HT-29 (cell line): Measurements from ENCODE around the gene GLS. TPM values are rescaled to one million over a fixed set of nuclear protein-coding genes. Genes with fewer than 3 reads are reported as not detected.
"Not testable (repeated sequence)": the region's sequence is repeated elsewhere in the genome, so short reads cannot be mapped to it uniquely, and the experiment has no call there.

Experiments used
- DNase-seq: peaks from one replicate; pipeline ENCODE4 v3.0.0-alpha.2; 2015; ENCODE audit warnings: low spot score
- total RNA-seq: library from RNA; depleted of rRNA; stranded (reverse); fragments of >200 nt; shearing (Covaris generic); gene quantifications from 2 replicates; pipeline ENCODE4 v1.2.3, GENCODE V29; 2014

GLS gene
- total RNA-seq, 1 experiment from 2014 or later: 25.2 TPM

DNA sequence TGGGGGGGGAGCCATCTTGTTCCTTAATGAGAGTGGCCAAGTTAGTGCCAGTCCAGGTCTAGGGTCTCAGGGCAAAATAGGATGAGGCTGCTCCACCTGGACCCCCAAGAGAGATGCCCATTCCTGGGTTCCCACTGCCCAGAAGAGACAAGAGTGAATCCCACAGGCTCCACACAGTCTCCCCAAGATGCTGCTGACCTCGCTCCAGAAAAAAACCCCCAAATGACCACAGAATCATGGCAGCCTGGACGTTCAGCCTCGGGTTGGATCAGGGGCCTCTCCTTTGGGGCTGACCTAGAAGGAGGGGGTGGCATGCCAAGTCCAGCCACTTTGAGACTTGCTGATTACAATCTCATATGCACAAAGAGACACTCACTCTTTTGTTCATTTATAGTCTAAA, 108.3 kb downstream of the GLS start:
- no peak for DNase-seq

DNA sequence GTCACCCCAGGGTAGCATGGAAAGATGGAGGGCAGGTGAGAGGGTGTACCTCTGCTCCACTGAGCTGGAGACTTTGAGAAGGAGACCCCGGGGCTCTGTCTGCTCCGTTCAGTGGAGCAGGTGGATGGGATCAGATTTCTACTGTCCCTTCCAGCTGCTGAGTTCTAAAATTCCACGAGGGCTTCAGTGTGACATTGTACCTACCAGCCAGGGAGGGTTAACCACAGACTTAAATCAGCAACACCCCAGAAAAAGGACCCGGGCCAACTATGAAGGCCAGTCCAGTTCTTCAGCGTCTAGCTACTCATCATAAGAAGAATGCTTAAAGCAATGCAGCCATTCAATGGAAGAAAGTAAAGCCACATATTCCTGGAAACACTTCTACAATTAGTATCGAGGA, 109.5 kb downstream of the GLS start:
- DNase-seq: no peak

DNA sequence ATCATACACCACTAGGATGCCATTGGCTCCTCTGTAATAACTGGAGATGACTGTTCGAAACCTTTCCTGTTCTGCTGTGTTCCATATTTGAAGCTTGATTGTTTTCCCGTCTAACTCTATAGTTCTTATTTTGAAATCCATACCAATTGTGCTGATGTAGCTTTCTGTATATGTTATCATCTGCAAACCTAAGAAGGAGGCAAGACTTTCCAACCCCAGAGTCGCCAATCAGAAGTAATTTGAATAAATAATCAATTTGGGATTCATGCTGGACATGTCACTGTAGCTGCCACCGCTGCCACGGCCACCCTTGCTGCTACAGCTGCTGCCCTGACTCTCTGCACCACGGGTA, 112.6 kb downstream of the GLS start:
- DNase-seq: no peak

DNA sequence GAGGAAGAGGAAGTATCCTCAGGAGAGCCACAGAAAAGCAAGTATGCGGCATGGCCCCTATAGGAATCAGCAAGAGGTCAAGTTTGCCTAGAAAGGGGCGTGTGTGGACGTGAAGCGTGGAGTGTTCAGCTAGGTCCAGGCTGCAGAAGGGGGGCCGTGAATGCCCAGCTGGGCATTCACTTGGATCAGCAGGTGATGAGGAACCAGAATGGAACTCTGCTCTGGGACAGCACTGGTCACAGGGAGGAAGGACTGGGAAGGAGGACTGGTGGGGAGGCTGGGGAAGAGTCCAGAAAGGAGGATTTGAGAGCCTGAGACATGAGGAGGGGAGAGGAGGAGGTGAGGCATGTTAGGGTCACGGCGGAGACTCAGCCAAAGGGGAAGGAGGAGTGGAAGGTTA, 113.5 kb downstream of the GLS start:
- DNase-seq: no peak

- not testable (repeated sequence) for DNase-seq
Observed at GRCh38 chr2:190995315-190995714, 114.7 kb downstream of the GLS start.

DNA sequence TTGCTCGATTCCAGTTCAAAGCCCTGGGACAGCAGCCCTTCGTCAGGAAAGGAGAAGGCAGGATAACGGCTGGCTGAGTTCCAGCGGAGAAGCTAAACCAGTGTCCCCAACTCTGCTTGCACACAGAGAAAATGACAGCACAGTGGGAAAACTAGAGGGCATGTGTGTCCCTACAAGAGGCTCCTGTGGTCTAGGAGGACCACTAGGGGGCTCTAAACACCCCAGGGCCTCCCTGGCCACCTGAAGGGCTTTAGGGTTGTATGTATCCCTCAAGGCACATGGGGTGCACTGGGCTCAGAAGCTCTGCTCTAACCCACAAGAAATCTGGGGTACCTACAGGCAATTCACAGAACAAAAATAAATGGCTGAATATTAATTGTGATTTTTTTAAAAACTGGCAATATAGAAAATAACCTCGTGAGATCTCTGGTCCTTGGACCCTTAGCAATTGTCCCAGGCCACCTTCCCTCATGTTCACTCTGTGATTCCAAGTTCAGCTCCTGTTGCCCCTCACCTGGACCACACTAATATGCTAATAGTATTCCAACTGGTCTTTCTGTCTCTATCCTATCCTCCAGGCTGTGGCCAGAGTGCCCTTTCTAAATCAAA, 115.8 kb downstream of the GLS start:
- peak; percentile 67 for DNase-seq

- no peak for DNase-seq
Observed at GRCh38 chr2:190996947-190997346, 116.3 kb downstream of the GLS start.

GRCh38 chr2:190997526-190998113, 117.0 kb downstream of the GLS start:
- no peak for DNase-seq

GRCh38 chr2:190999058-190999457, 118.4 kb downstream of the GLS start:
- DNase-seq: no peak

GRCh38 chr2:190999949-191000665, 119.5 kb downstream of the GLS start:
- no peak for DNase-seq

DNA sequence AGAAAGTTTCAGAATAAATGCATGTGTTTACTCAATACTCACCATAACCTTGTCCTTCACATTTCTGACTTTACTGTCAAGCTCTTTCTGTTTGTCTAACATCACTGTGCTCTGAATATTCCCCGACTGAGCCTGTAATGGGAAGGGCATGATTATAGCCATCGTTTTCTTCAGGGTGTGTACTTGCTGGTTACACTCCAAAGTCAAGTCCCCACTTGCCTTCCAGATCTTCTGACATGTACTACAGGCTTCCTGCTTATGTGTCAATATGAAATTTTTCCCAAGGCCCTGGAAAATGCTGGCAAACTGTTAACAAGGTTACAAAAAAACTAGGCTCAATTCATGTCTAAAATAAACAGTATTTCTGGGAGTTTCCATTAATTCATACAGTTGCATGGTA, 120.4 kb downstream of the GLS start:
- DNase-seq: no peak

- no peak for DNase-seq
Observed at GRCh38 chr2:191001624-191002023, 121.0 kb downstream of the GLS start.

DNA sequence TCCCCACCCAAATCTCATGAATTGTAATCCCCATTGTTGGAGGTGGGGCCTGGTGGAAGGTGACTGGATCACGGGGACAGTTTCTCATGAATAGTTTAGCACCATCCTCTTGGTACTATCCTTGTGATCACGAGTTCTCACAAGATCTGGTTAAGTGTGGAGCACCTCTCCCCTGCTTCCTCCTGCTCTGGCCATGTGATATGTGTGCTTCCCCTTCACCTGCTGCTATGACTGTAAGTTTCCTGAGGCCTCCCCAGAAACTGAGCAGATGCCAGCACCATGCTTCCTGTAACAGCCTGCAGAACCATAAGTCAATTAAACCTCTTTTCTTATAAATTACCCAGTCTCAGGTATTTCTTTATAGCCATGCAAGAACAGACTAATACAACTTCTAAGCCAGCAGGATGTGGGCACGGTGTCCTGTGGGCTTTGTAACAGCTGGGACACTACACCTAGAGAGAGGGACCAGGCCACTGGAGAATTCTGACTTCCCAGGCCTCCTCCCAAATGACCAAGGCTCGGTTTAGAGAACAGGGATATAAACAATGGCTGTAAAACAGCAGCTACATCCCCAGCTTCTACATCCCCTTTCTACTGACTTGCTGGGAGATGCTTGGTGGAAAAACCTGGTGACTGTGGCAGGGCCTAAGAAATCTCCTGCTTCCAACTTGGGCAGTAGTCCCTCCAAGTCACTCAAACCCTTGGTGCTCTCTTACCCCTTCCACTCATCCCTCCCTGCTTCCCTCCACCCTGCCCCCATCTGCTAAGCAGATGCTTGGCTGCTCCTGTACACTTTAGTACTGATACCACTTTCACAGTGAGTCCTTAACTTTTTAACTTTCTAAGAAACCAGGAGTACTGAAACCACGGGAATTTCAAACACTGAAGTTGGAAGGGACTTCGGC, 123.0 kb downstream of the GLS start:
- no peak for DNase-seq

DNA sequence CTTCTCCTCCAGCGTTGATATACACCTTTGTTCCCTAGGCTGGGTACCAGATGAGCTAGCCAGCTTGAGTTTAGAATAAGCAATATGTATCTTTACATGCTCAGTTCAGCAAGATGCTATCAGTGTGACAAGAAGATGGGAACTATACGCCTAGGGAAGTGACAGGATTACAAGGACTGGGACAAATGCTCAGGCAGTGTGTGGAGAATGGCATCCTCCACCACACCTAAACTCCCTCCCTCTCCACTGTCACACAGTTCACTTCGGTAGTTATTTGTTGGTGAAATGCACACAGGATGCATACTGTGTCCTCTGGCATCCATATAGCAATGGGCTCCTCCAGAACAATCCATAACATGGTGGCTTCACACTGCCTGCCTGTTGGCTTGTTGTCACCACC, 125.7 kb downstream of the GLS start:
- DNase-seq: no peak

DNA sequence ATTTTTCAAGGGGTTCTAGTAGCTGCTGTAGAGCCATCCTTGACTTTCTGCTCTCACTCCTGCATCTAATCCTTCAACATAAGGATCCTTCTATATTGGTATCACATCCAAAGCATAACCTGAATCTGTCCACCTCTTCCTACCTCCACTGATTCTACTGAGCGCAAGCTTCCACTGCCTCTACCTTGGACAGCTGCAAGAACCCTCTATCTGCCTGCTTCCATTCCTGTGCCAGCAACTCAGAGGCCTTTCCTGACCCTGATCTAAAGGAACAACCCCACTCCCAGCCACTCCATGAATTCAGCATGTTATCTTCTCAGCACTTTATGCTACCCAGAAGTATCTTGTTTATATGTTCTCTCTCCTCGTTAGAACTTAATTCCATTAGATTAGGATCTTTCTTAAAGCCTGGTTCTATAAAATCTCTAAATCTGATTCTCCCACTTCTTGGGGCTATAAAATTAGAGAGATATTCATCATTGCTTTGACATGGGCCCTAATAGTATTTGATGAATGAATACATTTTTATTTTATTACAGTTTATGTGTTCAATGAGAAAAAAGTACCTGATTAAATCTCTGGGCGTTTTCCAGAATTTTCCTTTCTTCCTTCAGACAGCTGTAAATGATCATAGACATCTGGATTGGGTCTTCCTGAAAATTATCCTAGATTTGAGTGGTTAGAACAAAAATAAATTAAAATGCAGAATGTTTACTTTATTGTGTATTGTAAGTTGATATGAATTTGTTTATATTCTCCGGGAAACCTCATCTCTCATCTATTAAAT, 126.6 kb downstream of the GLS start:
- no peak for DNase-seq

DNA sequence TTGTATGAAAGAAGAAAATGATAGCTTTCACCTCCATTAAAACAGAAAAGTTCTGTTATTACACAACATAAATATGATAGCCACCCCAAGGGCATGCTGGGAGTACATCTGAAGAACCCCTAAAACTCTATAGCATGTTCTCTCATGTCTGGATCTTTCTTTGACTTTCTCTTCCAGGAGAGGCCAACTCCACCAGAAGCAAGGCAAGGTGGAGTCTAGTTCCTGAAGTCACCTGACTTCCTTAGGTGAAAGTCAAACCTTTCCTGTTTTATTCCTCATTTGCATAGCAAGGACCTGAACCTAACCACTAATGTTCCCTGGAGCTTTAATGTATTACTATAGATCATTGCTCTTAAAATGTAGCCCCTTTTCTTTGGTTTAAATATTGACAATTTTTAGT, 127.7 kb downstream of the GLS start:
- no peak for DNase-seq

DNA sequence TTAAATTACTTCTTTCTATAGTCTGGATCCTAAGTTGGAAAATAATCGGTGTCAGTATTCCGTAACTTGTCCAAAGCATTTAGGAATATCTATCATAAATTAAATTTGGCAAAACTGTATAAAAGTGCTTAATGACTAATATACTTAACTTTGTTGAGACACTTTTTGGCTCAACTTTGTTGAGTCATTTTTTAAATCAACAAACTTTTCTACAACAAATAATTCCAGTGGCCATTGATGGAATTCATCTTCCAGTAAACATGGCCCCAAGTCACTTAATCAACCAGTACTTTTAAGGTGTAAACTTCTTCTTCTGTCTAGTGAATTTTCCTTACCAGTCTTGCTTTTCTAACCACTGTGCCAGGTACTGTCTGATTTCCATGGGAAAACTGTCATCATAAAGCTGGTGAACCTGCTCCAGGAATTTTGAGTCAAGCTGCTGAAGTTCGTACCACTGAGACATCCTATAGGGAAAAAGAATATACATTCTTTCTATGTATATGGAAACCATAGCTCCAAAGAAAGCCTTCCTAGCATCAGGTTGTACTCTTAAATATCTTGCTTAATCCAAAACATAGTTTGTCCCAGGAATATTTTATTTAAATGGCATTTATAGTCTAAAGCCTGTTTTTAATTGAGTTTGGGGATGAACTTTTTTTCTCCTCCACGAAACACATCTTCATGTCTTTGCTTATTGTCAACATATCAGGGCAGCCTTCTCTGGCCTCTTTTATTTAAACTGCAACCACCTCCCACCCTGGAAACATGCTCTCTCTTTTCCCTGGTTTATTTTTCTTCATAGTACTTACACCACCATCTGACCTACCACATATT, 129.1 kb downstream of the GLS start:
- no peak for DNase-seq

DNA sequence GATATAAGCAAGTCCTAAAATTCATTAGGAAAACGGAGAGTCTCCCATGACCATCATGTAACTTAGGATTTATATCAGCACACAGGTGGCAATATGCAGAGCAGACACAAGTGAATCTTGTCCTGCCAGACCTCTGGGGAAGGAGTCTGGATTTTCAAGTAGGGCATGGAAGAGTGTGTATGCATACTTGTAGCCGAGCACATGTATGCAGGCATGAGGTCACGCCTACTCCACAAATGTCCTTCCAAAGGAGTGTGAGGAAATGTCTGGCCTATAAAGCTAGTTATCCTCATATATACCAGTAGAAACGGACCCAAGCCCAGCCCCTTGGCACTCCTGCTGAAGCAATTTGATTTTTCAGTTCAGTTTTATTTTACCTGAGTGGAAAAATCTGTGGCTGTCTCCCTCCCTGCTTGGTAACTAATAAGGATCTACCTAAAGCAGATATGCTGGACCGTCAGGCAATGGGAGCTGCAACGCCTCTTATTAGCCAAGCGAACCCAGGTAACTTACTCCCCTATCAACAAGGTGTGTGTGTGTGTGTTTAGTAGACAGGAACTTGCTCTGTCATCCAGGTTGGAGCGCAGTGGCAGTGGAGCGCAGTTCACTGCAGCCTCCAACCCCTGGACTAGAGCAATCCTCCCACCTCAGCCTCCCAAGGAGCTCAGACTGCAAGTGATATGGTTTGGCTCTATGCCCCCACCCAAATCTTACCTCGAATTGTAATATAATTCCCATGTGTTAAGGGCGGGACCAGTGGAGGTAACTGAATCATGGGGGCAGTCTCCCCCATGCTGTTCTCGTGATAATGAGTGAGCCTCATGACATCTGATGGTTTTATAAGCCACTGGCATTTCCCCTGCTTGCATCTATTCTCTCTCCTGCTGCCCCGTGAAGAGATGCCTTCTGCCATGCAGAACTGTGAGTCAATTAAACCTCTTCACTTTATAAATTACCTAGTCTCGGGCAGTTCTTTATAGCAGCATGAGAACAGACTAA, 130.6 kb downstream of the GLS start:
- no peak for DNase-seq

GRCh38 chr2:191012346-191012745, 131.7 kb downstream of the GLS start:
- no peak for DNase-seq
